ENCODE data around the gene UBR1.
"Not testable (repeated sequence)": the region's sequence is repeated elsewhere in the genome, so short reads cannot be mapped to it uniquely, and the experiment has no call there.

Gene UBR1

GRCh38 chr15:43143203-43143941, 37.5 kb upstream of the UBR1 start:
- no peak for DNase-seq (ENCODE audit: low spot score)
- Histone ChIP-seq H3K27ac (no peak overlapping the region), H3K4me3 (no peak overlapping the region)
- no peak for TF ChIP-seq CTCF (IDR thresholded peaks at IDR 0.05)

- TF ChIP-seq CTCF (IDR thresholded peaks at IDR 0.05) = no peak
- no peak overlapping the region for H3K4me3 ChIP-seq
- no peak overlapping the region for H3K27ac ChIP-seq
Measured at GRCh38 chr15:43135351-43135750, 29.5 kb upstream of the UBR1 start.

GRCh38 chr15:43134157-43134635, 28.4 kb upstream of the UBR1 start:
- Histone ChIP-seq H3K4me3 (peak overlapping the region; percentile 94), H3K27ac (peak overlapping the region; percentile 82 to 92)
- no peak for DNase-seq (ENCODE audit: low spot score)
- TF ChIP-seq CTCF (IDR thresholded peaks at IDR 0.05) = no peak

More at GRCh38 chr15:43135351-43135750, 29.5 kb upstream of the UBR1 start:
- DNase-seq (ENCODE audit: low spot score) = no peak

GRCh38 chr15:43133430-43134156, 27.8 kb upstream of the UBR1 start, which contains the start of gene TMEM62:
TMEM62 (plus strand) TSS chr15:43133586; CDS start chr15:43133803, 217 bp downstream.
- peak within 1 kb of the TSS; percentile 94 for H3K4me3 ChIP-seq
- H3K27ac ChIP-seq = peak within 1 kb of the TSS; percentile 82 to 92
- no peak for TF ChIP-seq CTCF (IDR thresholded peaks at IDR 0.05)
- peak; percentile 85 for DNase-seq (ENCODE audit: low spot score)

- H3K27ac ChIP-seq = peak overlapping the region; percentile 82 to 92
- no peak for TF ChIP-seq CTCF (IDR thresholded peaks at IDR 0.05)
- no peak for DNase-seq (ENCODE audit: low spot score)
- H3K4me3 ChIP-seq = peak overlapping the region; percentile 94
Measured at GRCh38 chr15:43132830-43133429, 27.1 kb upstream of the UBR1 start.

GRCh38 chr15:43128980-43129335, 23.1 kb upstream of the UBR1 start:
- no peak for DNase-seq (ENCODE audit: low spot score)
- Histone ChIP-seq H3K27ac (no peak overlapping the region), H3K4me3 (no peak overlapping the region)
- TF ChIP-seq CTCF (IDR thresholded peaks at IDR 0.05) = no peak

GRCh38 chr15:43128174-43128979, 22.5 kb upstream of the UBR1 start:
- not testable (repeated sequence) for H3K4me3 ChIP-seq; H3K27ac ChIP-seq; DNase-seq (ENCODE audit: low spot score)

All from coronary artery (tissue), 2 donors.